ENCODE measurements around the gene RELL2.

DNA sequence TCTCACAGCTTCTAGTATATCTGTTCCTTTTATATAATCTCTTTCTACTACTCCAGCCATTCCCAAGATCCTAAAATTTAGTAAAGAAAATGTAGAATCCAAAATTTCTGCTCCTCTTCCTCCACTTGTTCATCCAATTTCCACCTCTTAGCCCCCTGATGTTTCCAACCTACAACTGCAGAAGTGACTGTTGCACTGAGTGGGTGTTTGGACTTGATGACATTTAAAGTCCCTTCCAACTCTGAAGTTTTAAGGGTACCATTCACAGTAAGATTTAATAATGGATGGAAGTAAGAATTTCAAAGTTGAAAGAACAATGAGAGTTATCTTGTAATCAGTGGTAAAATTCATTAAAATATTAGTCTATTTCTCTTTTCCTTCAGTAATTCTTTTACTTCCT lies 23.5 kb upstream of the RELL2 start:
- TF ChIP-seq ZNF274 (IDR thresholded peaks at IDR 0.05; ENCODE audit: low read depth, low read length) (no peak), YY1 (IDR thresholded peaks at IDR 0.05; ENCODE audit: insufficient read depth, insufficient read length) (no peak), SUZ12 (IDR thresholded peaks at IDR 0.05; ENCODE audit: extremely low read depth, insufficient read depth, insufficient read length) (no peak)

Measured in NT2/D1 (cell line).